HEK293 (cell line): Measurements from ENCODE around the gene MLLT3.

ENCODE experiments used
- CTCF ChIA-PET: fragments of 350-600 bp; formaldehyde crosslinking; extraction: SDS; loops from one replicate; lab custom pipeline; 2021; ENCODE audit warnings: antibody characterized with exemption; lab: Yijun Ruan, JAX
- POLR2A ChIA-PET: fragments of 300-600 bp; formaldehyde crosslinking; extraction: SDS; loops from one replicate; lab custom pipeline; 2020; ENCODE audit warnings: antibody characterized with exemption, inconsistent platforms; lab: Yijun Ruan, JAX
- H3K27ac ChIP-seq: fragments of 200-500 bp; sonication (Bioruptor generic); 2 replicates; pipeline ENCODE4 v1.5.1; 2014; ENCODE audit warnings: low read depth, low read length, control low read depth, inconsistent platforms; ENCODE audit errors: extremely low read depth
- H3K36me3 ChIP-seq, 2 experiments: fragments of 200-500 bp in 1 of 2; sonication (Bioruptor generic) in 1 of 2; 1 replicate in 1 of 2; 2 replicates in 1 of 2; pipeline ENCODE4 v1.5.1; 2014 to 2017; ENCODE audit warnings: inconsistent platforms in 2 of 2, low read length in 2 of 2; ENCODE audit not compliant: control insufficient read depth in 2 of 2, insufficient read depth in 1 of 2
- H3K4me1 ChIP-seq: fragments of 200-500 bp; sonication (Bioruptor generic); 2 replicates; pipeline ENCODE4 v1.5.1; 2014; ENCODE audit warnings: mild to moderate bottlenecking, low read length, inconsistent platforms; ENCODE audit not compliant: control insufficient read depth, insufficient read depth
- H3K4me3 ChIP-seq: 2 replicates; pipeline ENCODE4 v1.5.1; 2011; ENCODE audit warnings: low read depth, mild to moderate bottlenecking, control low read depth, low read length, moderate library complexity
- H3K9me3 ChIP-seq: fragments of 200-500 bp; sonication (Bioruptor generic); 2 replicates; pipeline ENCODE4 v1.5.1; 2014; ENCODE audit warnings: low read depth, low read length, inconsistent platforms; ENCODE audit not compliant: control insufficient read depth, insufficient read depth
- GFI1B ChIP-seq: fragments of 450-650 bp; formaldehyde crosslinking; IDR thresholded peaks from 2 replicates; pipeline ENCODE4 v1.5.1; 2016; ENCODE audit warnings: missing biosample characterization, missing genetic modification characterization
- GLI4 ChIP-seq: fragments of 450-650 bp; formaldehyde crosslinking; IDR thresholded peaks from 2 replicates; pipeline ENCODE4 v1.5.1; 2016; ENCODE audit warnings: missing biosample characterization, missing genetic modification characterization
- REST ChIP-seq: fragments of 450-650 bp; formaldehyde crosslinking; IDR thresholded peaks from 2 replicates; pipeline ENCODE4 v1.5.1; 2016; ENCODE audit warnings: missing biosample characterization, missing genetic modification characterization
- ZBTB11 ChIP-seq: fragments of 450-650 bp; formaldehyde crosslinking; conservative IDR thresholded peaks from 2 replicates; pipeline ENCODE4 v1.5.1; 2016; ENCODE audit warnings: low read depth, missing biosample characterization, missing genetic modification characterization
- ZBTB20 ChIP-seq: fragments of 450-650 bp; formaldehyde crosslinking; IDR thresholded peaks from 2 replicates; pipeline ENCODE4 v1.5.1; 2016; ENCODE audit warnings: missing biosample characterization, missing genetic modification characterization
- ZNF121 ChIP-seq: fragments of 450-650 bp; formaldehyde crosslinking; IDR thresholded peaks from 2 replicates; pipeline ENCODE4 v1.5.1; 2016; ENCODE audit warnings: missing biosample characterization, missing genetic modification characterization
- ZNF140 ChIP-seq: fragments of 450-650 bp; formaldehyde crosslinking; IDR thresholded peaks from 2 replicates; pipeline ENCODE4 v1.5.1; 2016; ENCODE audit warnings: missing biosample characterization, missing genetic modification characterization
- ZNF146 ChIP-seq: fragments of 450-650 bp; formaldehyde crosslinking; IDR thresholded peaks from 2 replicates; pipeline ENCODE4 v1.5.1; 2016; ENCODE audit warnings: missing biosample characterization, missing genetic modification characterization
- ZNF248 ChIP-seq: fragments of 450-650 bp; formaldehyde crosslinking; IDR thresholded peaks from 2 replicates; pipeline ENCODE4 v1.5.1; 2017; ENCODE audit warnings: missing biosample characterization, missing genetic modification characterization
- ZNF529 ChIP-seq: fragments of 450-650 bp; formaldehyde crosslinking; IDR thresholded peaks from 2 replicates; pipeline ENCODE4 v1.5.1; 2017; ENCODE audit warnings: missing genetic modification characterization, missing biosample characterization; ENCODE audit not compliant: insufficient replicate concordance
- ZNF624 ChIP-seq: fragments of 450-650 bp; formaldehyde crosslinking; IDR thresholded peaks from 2 replicates; pipeline ENCODE4 v1.5.1; 2017; ENCODE audit warnings: missing biosample characterization, missing genetic modification characterization
- ZNF629 ChIP-seq: fragments of 450-650 bp; formaldehyde crosslinking; IDR thresholded peaks from 2 replicates; pipeline ENCODE4 v1.5.1; 2017; ENCODE audit warnings: missing biosample characterization, missing genetic modification characterization
- ZNF704 ChIP-seq: fragments of 450-650 bp; formaldehyde crosslinking; IDR thresholded peaks from 2 replicates; pipeline ENCODE4 v1.5.1; 2016; ENCODE audit warnings: missing biosample characterization, missing genetic modification characterization
- ZNF768 ChIP-seq: fragments of 450-650 bp; formaldehyde crosslinking; IDR thresholded peaks from 2 replicates; pipeline ENCODE4 v1.5.1; 2018; ENCODE audit warnings: missing biosample characterization, mild to moderate bottlenecking, missing genetic modification characterization
- ZSCAN30 ChIP-seq: fragments of 450-650 bp; IDR thresholded peaks from 2 replicates; pipeline ENCODE4 v1.5.1; 2018; ENCODE audit warnings: missing biosample characterization, mild to moderate bottlenecking, missing genetic modification characterization, moderate library complexity
- TF ChIP-seq, protein P1 (sequence below): fragments of 450-650 bp; formaldehyde crosslinking; IDR thresholded peaks from 2 replicates; pipeline ENCODE4 v1.5.1; 2016; ENCODE audit warnings: missing biosample characterization, missing genetic modification characterization
- TF ChIP-seq, protein P2 (sequence below): fragments of 450-650 bp; formaldehyde crosslinking; IDR thresholded peaks from 2 replicates; pipeline ENCODE4; 2016; ENCODE audit warnings: missing biosample characterization, missing genetic modification characterization

The MLLT3 gene

DNA sequence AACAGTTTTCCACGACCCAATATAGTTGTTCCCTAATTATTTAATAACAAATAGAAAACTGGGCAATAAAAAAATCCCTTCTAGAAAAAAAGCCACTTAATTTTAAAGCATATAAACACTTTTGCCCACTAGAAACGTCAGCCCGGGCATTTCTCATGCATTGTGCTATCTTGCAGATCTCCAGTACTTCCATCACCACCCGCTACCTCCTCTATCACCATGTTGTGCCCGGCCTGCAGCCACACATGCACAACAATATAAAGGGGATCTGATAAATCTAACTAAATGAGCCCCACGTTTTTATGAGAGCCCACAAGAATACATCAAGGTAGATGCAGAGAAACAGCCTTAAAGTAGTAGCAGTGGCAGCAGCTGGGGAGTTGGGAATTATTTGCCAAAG is 272.7 kb downstream of the MLLT3 start (continued):
- no peak for TF ChIP-seq REST
- TF ChIP-seq GLI4 = no peak
- no peak for TF ChIP-seq ZBTB20 (tag by site-specific recombination)
- TF ChIP-seq GFI1B (tag by site-specific recombination) = no peak

DNA sequence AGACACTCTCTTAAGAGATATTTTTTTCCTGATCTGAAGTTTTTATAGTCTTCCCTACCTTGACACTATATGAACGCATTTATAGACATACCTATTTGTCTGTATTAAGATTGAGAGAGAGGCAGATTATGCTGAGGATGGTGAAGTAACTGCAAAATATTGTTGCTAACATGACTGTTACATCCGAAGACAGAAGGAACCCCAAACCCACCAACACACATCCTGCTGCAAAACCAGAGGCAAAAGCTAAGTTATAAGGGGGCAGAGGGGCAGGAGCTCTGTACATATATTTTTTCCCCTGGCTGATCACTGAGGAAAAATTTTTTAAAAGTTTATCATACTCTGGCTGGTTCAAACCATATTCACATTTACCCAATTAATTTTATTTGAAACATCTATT is 279.0 kb downstream of the MLLT3 start:
- Histone ChIP-seq H3K27ac (no peak overlapping the region), H3K4me3 (no peak overlapping the region), H3K36me3 (peaks cover 0 to 14% of the 10 kb centered on the region in 2 experiments; a peak in 1 of 3 replicates), H3K9me3 (no peaks in the 10 kb centered on the region), H3K4me1 (no peaks in the 10 kb centered on the region)
- ChIA-PET CTCF (interaction anchor here (1.2 kb wide), 1 partner anchor 14 kb away, joined by 3 read pairs; no protein-coding TSS in a partner anchor), POLR2A (no interaction called here)
- TF ChIP-seq, protein P1, sequence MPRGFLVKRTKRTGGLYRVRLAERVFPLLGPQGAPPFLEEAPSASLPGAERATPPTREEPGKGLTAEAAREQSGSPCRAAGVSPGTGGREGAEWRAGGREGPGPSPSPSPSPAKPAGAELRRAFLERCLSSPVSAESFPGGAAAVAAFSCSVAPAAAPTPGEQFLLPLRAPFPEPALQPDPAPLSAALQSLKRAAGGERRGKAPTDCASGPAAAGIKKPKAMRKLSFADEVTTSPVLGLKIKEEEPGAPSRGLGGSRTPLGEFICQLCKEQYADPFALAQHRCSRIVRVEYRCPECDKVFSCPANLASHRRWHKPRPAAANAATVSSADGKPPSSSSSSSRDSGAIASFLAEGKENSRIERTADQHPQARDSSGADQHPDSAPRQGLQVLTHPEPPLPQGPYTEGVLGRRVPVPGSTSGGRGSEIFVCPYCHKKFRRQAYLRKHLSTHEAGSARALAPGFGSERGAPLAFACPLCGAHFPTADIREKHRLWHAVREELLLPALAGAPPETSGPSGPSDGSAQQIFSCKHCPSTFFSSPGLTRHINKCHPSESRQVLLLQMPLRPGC (tag by site-specific recombination) = no peak
- TF ChIP-seq ZSCAN30 (tag by site-specific recombination) = no peak
- TF ChIP-seq ZNF140 = no peak
- TF ChIP-seq, protein P2, sequence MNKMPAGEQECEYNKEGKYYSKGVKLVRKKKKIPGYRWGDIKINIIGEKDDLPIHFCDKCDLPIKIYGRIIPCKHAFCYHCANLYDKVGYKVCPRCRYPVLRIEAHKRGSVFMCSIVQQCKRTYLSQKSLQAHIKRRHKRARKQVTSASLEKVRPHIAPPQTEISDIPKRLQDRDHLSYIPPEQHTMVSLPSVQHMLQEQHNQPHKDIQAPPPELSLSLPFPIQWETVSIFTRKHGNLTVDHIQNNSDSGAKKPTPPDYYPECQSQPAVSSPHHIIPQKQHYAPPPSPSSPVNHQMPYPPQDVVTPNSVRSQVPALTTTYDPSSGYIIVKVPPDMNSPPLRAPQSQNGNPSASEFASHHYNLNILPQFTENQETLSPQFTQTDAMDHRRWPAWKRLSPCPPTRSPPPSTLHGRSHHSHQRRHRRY (tag by site-specific recombination) = no peak
- TF ChIP-seq ZBTB11 (tag by site-specific recombination) = no peak
- no peak for TF ChIP-seq ZNF121 (tag by site-specific recombination)
- TF ChIP-seq GFI1B (tag by site-specific recombination) = no peak
- TF ChIP-seq ZNF624 (tag by site-specific recombination) = no peak
- no peak for TF ChIP-seq ZNF248 (tag by site-specific recombination)
- no peak for TF ChIP-seq ZNF529 (tag by site-specific recombination)
- no peak for TF ChIP-seq ZNF704 (tag by site-specific recombination)
- TF ChIP-seq ZNF629 (tag by site-specific recombination) = no peak
- TF ChIP-seq ZNF146 (tag by site-specific recombination) = no peak
- no peak for TF ChIP-seq ZNF768
